Measurements from ENCODE around the gene SLC22A23.

DNA sequence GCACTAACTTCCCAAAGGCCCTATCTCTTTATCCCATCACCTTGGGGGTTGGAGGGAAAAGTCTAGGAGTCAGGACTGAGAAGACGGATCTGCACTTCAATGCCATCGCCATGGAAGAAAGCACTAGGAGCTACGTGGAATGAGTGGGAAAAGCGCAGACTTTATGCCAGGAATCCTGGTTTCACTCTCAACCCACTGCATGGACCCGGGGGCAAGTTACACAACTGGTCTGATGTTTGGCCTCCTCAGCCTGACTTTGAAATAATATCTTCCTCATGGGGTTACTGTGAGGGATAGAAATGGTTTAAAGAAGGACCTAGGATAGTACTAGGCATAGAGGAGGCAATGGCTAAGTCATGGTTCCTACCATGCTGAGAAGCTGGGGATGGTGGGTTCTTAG lies 211.6 kb downstream of the SLC22A23 start:
- TF ChIP-seq POLR2AphosphoS5 (IDR thresholded peaks at IDR 0.05), result no peak
- no peak for TF ChIP-seq CTCF (IDR thresholded peaks at IDR 0.05)
- no peak for TF ChIP-seq POLR2A (IDR thresholded peaks at IDR 0.05)

Data from stomach (tissue), 4 donors.